Measurements from ENCODE around the gene GSTO1.

The GSTO1 gene

DNA sequence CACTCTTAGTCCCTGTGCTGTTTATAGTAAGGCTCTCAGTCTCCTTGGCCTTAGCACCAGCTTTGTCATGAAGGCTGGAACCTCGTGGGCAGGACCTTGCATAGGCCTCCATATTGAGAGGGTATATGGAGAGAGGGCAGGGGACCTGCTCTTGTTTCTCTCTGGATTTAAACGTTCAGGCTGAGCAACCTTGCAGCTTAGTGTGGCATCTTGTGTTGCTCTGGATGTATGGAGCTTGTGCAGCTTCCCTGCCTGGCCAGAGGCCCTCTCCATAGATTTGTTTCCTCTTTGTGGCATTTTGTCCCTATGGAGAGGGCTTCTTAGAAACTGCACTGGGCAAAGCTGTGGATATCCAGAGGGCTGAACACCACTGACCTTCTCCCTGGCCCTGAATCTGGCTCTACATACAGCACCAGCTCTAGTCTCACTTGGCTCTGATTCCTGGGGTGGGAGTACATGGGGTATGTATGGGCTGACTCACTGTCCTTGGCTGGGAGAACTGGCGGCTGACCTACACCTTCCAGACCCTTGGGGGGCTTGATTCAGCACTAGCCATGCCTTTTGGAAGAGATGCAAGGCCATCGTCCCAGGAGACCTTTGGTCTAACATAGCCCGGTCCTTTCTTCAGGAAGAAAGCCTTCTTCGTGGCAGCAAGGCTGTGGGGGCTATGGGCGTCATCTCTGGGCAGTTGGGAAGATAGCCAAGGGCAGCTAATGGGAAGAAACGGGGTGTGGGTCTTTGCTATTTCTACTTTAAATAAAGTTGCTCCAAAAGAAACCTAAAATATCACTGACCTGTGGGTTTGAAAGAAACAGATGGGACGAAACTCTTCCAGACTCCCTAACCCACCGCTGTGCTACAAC lies 53.1 kb downstream of the GSTO1 start:
- DNase-seq: no peak

DNA sequence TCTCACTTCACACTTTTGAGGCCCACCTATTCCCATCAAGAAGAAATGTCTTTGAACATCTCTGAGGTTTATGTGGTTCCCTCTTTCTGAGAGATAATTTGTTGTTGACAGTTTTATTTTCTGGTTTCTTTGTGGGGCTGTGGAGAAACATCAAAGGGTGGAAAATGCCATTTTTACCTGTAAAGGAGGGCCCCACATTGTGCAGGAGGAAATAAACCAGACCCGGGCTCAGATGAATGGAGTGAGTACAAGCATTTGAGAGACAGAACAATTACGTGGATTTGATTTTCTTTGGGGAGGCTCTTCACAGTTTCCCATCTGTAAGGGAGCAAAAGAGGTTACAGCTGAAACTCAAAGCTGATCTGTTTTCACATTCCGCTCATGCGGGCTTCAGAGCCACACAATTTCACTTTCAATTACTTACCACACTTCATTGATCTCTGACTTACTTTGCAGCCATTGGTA lies 53.8 kb downstream of the GSTO1 start:
- DNase-seq: no peak

DNA sequence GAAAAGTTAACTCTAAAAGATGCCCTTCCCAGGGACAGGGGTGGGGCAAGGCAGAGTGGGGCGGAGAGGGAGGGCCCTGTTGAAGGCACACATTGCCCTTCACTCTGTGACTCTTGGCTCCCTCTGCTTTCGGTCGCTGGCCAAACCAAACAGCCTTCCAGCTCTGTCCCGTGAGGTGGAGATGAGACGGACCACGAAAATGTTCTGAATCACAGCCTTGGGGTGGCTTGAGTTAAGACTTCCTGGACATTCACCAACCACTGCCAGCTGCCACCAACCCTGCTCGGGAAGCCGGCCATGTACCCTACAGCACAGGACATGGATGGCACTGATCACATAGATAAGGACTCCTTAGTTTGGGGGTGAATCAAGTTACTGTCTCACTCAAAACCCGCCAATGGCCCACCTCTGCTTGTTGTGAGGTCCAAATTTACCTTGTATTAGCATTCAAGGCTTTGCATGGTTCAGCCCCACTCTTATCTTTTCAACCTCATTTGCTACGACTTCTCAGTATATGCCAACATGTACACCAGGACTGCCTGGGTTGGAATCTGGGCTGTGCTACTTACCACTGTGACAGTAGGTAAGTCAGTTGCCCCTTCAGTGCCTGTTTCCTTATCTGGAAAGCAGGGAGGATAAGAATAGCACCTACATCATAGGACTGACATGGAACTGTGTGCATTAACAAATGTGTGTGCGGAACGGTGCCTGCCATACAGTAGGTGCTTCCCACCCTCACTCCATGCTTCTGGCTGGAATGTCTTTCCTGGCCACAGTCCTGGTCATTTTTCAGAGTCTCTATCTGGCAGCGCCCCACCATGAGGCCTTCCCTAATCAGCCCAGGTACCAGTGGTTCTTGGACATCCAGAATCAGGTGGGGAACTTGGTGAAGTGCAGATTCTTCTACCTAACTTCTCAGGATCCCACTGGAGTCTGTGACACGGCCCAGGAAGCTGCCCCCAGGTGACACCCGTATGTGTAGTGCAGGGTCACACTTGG lies 55.6 kb downstream of the GSTO1 start:
- no peak for DNase-seq

DNA sequence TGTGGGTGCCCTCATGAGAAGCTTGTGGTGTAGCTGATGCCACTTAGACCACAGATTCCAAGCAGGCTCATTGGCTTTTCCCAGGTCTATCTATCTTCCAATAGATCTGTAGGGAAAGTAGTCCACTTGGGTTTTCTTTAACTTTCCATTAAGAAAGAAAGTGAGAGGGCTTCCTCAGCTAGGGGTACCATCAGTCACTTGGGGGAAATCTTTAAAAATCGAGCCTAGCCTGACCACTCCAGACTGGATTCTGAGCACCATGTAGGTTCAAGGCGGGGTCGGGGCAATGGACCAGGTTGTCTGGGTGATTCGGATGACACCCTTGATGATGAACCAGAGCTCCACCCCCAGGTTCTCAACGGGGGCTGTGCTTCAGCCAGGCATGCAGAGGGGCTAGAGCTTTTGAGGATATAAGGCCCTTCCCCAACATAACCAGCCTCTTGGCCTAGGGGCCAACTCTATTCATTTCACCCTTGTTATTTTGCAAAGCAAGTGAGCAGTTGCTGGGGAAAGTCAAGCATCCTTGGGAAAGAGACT lies 56.6 kb downstream of the GSTO1 start:
- DNase-seq: no peak

- no peak for DNase-seq
Observed at GRCh38 chr10:104314591-104315485, 60.1 kb downstream of the GSTO1 start.

DNA sequence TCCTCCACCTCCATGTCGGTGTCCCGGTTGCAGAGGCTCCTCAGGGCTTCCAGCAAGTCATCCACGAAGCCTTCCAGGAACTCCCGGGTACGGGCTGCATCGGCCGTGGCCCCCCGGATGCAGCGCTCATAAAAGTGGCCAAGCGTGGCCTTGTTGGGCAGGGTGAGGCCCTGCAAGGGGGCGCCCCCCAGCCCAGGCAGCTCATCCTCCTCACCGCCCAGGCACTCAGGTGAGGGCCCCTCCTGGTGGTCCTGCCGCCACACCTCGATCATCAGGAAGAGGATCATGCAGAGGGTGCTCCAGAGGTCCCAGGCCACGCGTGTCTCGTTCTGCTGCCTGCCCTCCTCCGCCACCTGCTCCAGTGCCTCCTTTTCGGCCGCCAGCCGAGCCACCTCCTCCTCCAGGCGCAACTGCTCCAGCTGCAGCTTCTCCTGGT lies 60.8 kb downstream of the GSTO1 start:
- DNase-seq: no peak

DNA sequence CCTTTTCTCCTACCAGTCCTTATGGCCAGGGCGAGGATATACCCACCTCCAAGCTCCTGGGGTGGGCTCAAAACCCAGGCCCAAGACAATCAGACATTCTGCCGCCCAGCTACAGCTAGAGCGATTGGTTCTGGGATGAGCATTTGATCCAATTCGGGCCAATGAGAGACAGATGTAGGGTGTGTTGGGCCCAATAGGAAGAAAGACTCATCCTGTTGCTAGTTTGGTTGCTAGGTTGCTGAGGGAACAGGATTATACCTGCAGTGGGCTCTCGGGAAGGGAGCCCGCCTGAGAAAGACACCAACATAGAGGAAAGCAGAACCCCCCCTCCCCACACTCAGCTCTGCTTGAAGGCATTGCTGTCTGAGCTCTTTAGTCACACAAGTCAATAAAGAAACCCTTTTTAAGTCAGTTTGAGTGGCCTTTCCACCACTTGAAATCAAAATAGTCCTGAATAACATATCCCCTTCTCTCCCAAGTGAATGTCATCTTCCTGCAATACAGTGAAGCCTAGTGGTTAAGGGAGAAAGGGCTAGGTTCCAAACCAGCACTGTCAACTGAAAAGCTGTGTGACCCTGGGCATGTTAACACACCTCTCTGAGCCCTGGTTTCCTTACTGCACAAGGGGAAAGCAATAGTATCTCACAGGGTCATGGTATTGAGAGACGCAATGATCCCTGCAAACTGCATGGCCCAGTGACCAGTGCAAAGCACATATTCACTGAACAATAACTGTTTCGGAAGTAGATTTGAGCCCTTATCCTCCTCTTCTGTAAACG lies 61.8 kb downstream of the GSTO1 start:
- DNase-seq: no peak

Measured in NCI-H1417 treated with DMSO at 0.1 percent for 48 hours (cell line).